GM12878 (cell line): ENCODE data around the gene SLCO3A1. TPM values are rescaled to one million over a fixed set of nuclear protein-coding genes. Genes with fewer than 3 reads are reported as not detected.

ENCODE experiments used
- ATAC-seq: fragments of 200-7000 bp; cut with Tn5 transposase; 3 replicates; pipeline ENCODE4 v1.9.1; 2020; ENCODE audit warnings: mild to moderate bottlenecking, moderate library complexity
- BruUV-seq: library from RNA; stranded (reverse); fragments of 400-500 nt; replicated peaks from 2 replicates; lab custom pipeline; 2021; lab: Mats Ljungman, UMichigan
- CTCF ChIA-PET: fragments of 300-600 bp; sonication (Branson Sonifier 250); formaldehyde crosslinking; extraction: SDS; loops from one replicate; lab custom pipeline; 2021; ENCODE audit warnings: inconsistent platforms; lab: Yijun Ruan, JAX
- POLR2A ChIA-PET: fragments of 350-600 bp; formaldehyde crosslinking; extraction: SDS; loops from one replicate; lab custom pipeline; 2021; ENCODE audit warnings: inconsistent platforms; lab: Charles Lee
- RAD21 ChIA-PET: fragments of 300-600 bp; sonication (Branson Sonifier 250); formaldehyde crosslinking; loops from one replicate; lab custom pipeline; 2023; ENCODE audit warnings: antibody characterized with exemption; ENCODE audit not compliant: unreplicated experiment; lab: Charles Lee
- SMC1A ChIA-PET: fragments of 300-600 bp; sonication (Branson Sonifier 250); formaldehyde crosslinking; loops from one replicate; lab custom pipeline; 2023; ENCODE audit not compliant: unreplicated experiment, uncharacterized antibody; lab: Charles Lee
- DNase-seq: peaks from one replicate; pipeline ENCODE4 v3.0.0-alpha.2; 2011; ENCODE audit warnings: low read depth, low spot score
- FAIRE-seq: peaks from 3 replicates; lab custom pipeline; 2011; peaks lifted over from hg19 to GRCh38; lab: Jason Lieb, UNC
- H2AFZ ChIP-seq: 2 replicates; pipeline ENCODE4 v1.6.0; 2011; ENCODE audit warnings: low read depth, low read length, control low read depth; ENCODE audit not compliant: control insufficient read depth
- H3K27ac ChIP-seq: 2 replicates; pipeline ENCODE4 v1.5.1; 2011; ENCODE audit warnings: control low read depth; ENCODE audit not compliant: control insufficient read depth, insufficient read depth
- H3K27me3 ChIP-seq, 2 experiments: replicated peaks in 1 of 2; 2 replicates each; pipeline versions ENCODE4 v1.6.0 to v1.6.1; 2011; ENCODE audit warnings: low read length in 1 of 2; ENCODE audit not compliant: control insufficient read depth in 2 of 2, insufficient read depth in 2 of 2
- H3K36me3 ChIP-seq, 2 experiments: 2 replicates each; pipeline ENCODE4 v1.5.1; 2011; ENCODE audit warnings: low read length in 1 of 2; ENCODE audit not compliant: control insufficient read depth in 2 of 2, insufficient read depth in 2 of 2
- H3K4me1 ChIP-seq: 2 replicates; pipeline ENCODE4 v1.6.1; 2011; ENCODE audit warnings: mild to moderate bottlenecking, low read length, moderate library complexity, mixed read lengths; ENCODE audit not compliant: control insufficient read depth, insufficient read depth
- H3K4me2 ChIP-seq: 2 replicates; pipeline ENCODE4 v1.6.0; 2011; ENCODE audit warnings: control low read depth; ENCODE audit not compliant: control insufficient read depth, insufficient read depth
- H3K4me3 ChIP-seq: fragments of 200-600 bp; sonication (generic); 2 replicates; pipeline ENCODE4 v1.5.1; 2016
- H3K79me2 ChIP-seq: 2 replicates; pipeline ENCODE4 v1.6.0; 2011; ENCODE audit warnings: low read length; ENCODE audit not compliant: control insufficient read depth, insufficient read depth
- H3K9ac ChIP-seq: 2 replicates; pipeline ENCODE4 v1.8.0; 2011; ENCODE audit warnings: low read length, control low read depth, mixed read lengths; ENCODE audit not compliant: control insufficient read depth, insufficient read depth
- H3K9me3 ChIP-seq: replicated peaks from 3 replicates; pipeline ENCODE4 v1.5.1; 2011; ENCODE audit warnings: mild to moderate bottlenecking, low read length; ENCODE audit not compliant: control insufficient read depth, insufficient read depth
- H4K20me1 ChIP-seq: 2 replicates; pipeline ENCODE4 v1.6.0; 2011; ENCODE audit not compliant: control insufficient read depth, insufficient read depth
- BACH1 ChIP-seq: fragments of 450-650 bp; IDR thresholded peaks from 2 replicates; pipeline ENCODE4 v1.6.1; 2017; ENCODE audit warnings: mild to moderate bottlenecking, borderline replicate concordance
- CBX3 ChIP-seq: fragments of 200-600 bp; sonication (generic); IDR thresholded peaks from 2 replicates; pipeline ENCODE4 v1.6.1; 2016; ENCODE audit warnings: low read depth, borderline replicate concordance
- CHD1 ChIP-seq: IDR thresholded peaks from 2 replicates; pipeline ENCODE4 v1.6.1; 2012; ENCODE audit warnings: low read depth, low read length, improper control_type of control experiment
- GABPA ChIP-seq: IDR thresholded peaks from 2 replicates; pipeline ENCODE4 v1.6.1; 2014; ENCODE audit warnings: antibody characterized with exemption, low read depth, mild to moderate bottlenecking, inconsistent platforms
- GATAD2B ChIP-seq: fragments of 450-650 bp; conservative IDR thresholded peaks from 2 replicates; pipeline ENCODE4 v1.6.1; 2017; ENCODE audit warnings: low read depth, mild to moderate bottlenecking, moderate library complexity
- HDAC6 ChIP-seq: fragments of 200-600 bp; sonication (generic); IDR thresholded peaks from one replicate; pipeline ENCODE4 v1.8.0; 2017; ENCODE audit warnings: antibody characterized with exemption; ENCODE audit not compliant: unreplicated experiment
- IRF4 ChIP-seq: IDR thresholded peaks from 2 replicates; pipeline ENCODE4 v1.6.1; 2011; ENCODE audit warnings: low read depth, low read length
- JUND ChIP-seq: IDR thresholded peaks from 2 replicates; pipeline ENCODE4 v1.6.1; 2012; ENCODE audit warnings: low read depth, mild to moderate bottlenecking, low read length, improper control_type of control experiment, moderate library complexity
- NFXL1 ChIP-seq: fragments of 450-650 bp; IDR thresholded peaks from 2 replicates; pipeline ENCODE4 v1.6.1; 2017; ENCODE audit warnings: antibody characterized with exemption, mild to moderate bottlenecking, borderline replicate concordance
- PML ChIP-seq: IDR thresholded peaks from 2 replicates; pipeline ENCODE4 v1.6.1; 2012; ENCODE audit warnings: low read length, inconsistent platforms
- SPI1 ChIP-seq: IDR thresholded peaks from 2 replicates; pipeline ENCODE4 v1.6.1; 2011; ENCODE audit warnings: low read depth, mild to moderate bottlenecking, low read length, moderate library complexity, borderline replicate concordance; ENCODE audit not compliant: insufficient read depth
- SUPT20H ChIP-seq: IDR thresholded peaks from 2 replicates; pipeline ENCODE4 v1.6.1; 2011; ENCODE audit warnings: low read depth, mild to moderate bottlenecking, low read length, moderate library complexity, borderline replicate concordance; ENCODE audit not compliant: control insufficient read depth
- TARDBP ChIP-seq: IDR thresholded peaks from 2 replicates; pipeline ENCODE4 v1.6.1; 2016; ENCODE audit warnings: borderline replicate concordance
- ZNF217 ChIP-seq: fragments of 450-650 bp; IDR thresholded peaks from 2 replicates; pipeline ENCODE4 v1.6.1; 2017; ENCODE audit warnings: antibody characterized with exemption, mild to moderate bottlenecking
- WGBS: methylation state at CpG from one replicate; pipeline ENCODE4 v1.1.6; 2016; ENCODE audit warnings: low lambda C conversion rate; ENCODE audit not compliant: insufficient replicate concordance, insufficient coverage; ENCODE audit errors: missing lambda C conversion rate; 5-methylcytosine and 5-hydroxymethylcytosine counted together
- in situ Hi-C: fragments of 300-500 bp; cut with MboI; formaldehyde crosslinking; loops from 9 replicates; pipeline ENCODE4 v1.14.3; 2018; ENCODE audit warnings: mixed read lengths
- intact Hi-C: fragments of 100-400 bp; cut with micrococcal nuclease; formaldehyde crosslinking; loops from one replicate; pipeline ENCODE4 v1.14.2; 2022; ENCODE audit not compliant: unreplicated experiment
- polyA plus RNA-seq, 11 experiments: library from polyadenylated mRNA; depleted of rRNA in 4 of 11; unstranded in 6 of 11; stranded (reverse) in 5 of 11; fragments of >200 nt; fragmentation: Nextera tagmentation in 4 of 11; fragmentation: Illumina TruSeq in 1 of 11; extraction: Ambion mirVana in 4 of 11; extraction: Trizol in 1 of 11; gene quantifications; 1 replicate in 1 of 11; 2 replicates in 10 of 11; pipeline versions ENCODE4 v1.2.1 to v1.2.3, GENCODE V29; 2011 to 2016; ENCODE audit warnings: inconsistent platforms in 2 of 11, missing spikeins in 2 of 11, low read depth in 1 of 11
- total RNA-seq, 4 experiments: library from RNA; depleted of rRNA in 3 of 4; stranded (reverse); fragments of >200 nt in 3 of 4; fragmentation: Illumina TruSeq in 1 of 4; extraction: Trizol in 1 of 4; gene quantifications; 2 replicates each; pipeline versions ENCODE4 v1.2.1 to v1.2.3, GENCODE V29; 2013 to 2021
- TF ChIP-seq, protein P1 (sequence below): IDR thresholded peaks from 2 replicates; pipeline ENCODE4 v1.6.1; 2012; ENCODE audit warnings: low read length, inconsistent platforms
- TF ChIP-seq, protein P2 (sequence below): fragments of 450-650 bp; conservative IDR thresholded peaks from 2 replicates; pipeline ENCODE4 v1.6.1; 2017; ENCODE audit warnings: mild to moderate bottlenecking, moderate library complexity
- TF ChIP-seq, protein P3 (sequence below): fragments of 450-650 bp; IDR thresholded peaks from 2 replicates; pipeline ENCODE4 v1.6.1; 2017; ENCODE audit warnings: mild to moderate bottlenecking

SLCO3A1 gene
- total and polyA plus RNA-seq, 10 of the 15 experiments (the other 5 are each of a cell fraction or from before 2014, with no cell fraction given) = 0.05 to 5.9 (median 0.31) TPM

DNA sequence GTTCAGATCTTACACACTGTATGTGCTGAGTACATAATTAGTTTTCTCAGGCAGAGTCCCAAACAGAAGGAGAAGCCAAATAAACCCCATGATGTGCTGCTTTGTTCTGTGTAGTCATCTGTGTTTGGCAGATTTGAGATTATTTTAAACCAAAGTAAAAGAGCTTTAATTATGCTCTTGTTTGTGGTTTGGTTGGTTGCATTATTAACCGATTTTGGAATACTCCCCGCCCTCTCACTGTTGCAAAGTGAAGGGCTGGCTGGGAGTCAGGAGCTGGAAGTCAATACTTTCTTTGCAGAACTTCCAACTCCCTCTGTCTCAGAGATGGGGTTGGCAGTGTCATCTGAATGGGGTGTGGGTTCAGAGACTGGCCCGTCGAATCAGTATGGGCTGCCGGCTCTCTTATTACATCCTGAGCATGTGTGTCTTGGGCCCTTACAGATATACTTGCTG is 34.4 kb downstream of the SLCO3A1 start (continued):
- no peak for TF ChIP-seq PML
- no peak for TF ChIP-seq CBX3

DNA sequence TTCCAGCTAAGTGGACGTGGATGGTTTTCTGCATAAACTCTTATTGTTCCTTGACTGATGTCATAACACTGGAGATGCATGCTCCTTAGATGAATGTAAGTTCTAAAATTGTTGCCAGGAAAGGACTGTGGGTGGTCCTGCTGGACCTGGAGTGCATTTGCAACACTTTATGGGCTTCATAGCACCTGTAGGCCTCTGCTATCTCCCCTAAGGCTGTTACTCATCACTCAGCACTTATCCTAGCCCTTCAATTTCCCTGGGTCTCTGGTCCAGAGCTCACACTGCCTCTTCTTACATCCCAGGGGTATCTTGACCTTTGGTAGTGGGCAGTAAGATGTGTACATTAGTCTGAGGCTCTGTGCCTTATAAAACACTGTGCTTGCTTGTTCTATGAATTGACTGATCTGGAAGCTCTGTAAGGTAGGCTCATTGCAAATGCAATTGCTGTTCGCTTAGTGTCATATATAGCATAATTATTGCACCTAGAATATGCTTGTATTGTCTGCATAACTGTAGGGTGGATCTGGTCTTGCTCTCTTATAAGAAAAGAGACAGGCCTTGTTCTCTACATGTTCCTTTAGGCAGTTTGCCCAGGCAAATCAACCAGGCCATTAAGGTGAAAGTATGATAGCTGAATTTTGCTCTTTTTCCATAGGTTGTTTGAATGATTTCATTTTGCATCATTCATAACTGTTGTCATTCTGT is 35.8 kb downstream of the SLCO3A1 start:
- POLR2A ChIA-PET = no interaction called here
- Histone ChIP-seq H2AFZ (no peak overlapping the region), H3K27ac (no peak overlapping the region), H3K36me3 (no peaks in the 10 kb centered on the region), H3K4me1 (no peaks in the 10 kb centered on the region), H3K27me3 (no peaks in the 10 kb centered on the region), H3K9ac (no peak overlapping the region), H4K20me1 (no peaks in the 10 kb centered on the region), H3K4me2 (no peak overlapping the region), H3K9me3 (no peaks in the 10 kb centered on the region), H3K4me3 (no peak overlapping the region), H3K79me2 (no peaks in the 10 kb centered on the region)
- WGBS = 25% methylated on average over 2 of the region's 2 CpGs
- in situ Hi-C loops = no loop called here
- SMC1A ChIA-PET = interaction anchor here (0.6 kb wide), 1 partner anchor 169 kb away, joined by 3 read pairs; no protein-coding TSS in a partner anchor
- intact Hi-C loops = no loop called here
- FAIRE-seq (no peak), DNase-seq (no peak), ATAC-seq (no peak)
- no TSS peak for BruUV-seq
- CTCF ChIA-PET = interaction anchor here (0.7 kb wide), 1 partner anchor 26 kb away, joined by 3 read pairs; no protein-coding TSS in a partner anchor
- RAD21 ChIA-PET = interaction anchor here (1.0 to 1.7 kb wide), 5 partner anchors 25 to 617 kb away, joined by 3 to 4 read pairs (median 3); no protein-coding TSS in a partner anchor
- TF ChIP-seq BACH1 (no peak), IRF4 (no peak), SUPT20H (no peak), CHD1 (no peak), ZNF217 (no peak), NFXL1 (no peak), TARDBP (no peak), GABPA (no peak), GATAD2B (no peak), SPI1 (no peak), JUND (no peak), HDAC6 (no peak)
- TF ChIP-seq, protein P1, sequence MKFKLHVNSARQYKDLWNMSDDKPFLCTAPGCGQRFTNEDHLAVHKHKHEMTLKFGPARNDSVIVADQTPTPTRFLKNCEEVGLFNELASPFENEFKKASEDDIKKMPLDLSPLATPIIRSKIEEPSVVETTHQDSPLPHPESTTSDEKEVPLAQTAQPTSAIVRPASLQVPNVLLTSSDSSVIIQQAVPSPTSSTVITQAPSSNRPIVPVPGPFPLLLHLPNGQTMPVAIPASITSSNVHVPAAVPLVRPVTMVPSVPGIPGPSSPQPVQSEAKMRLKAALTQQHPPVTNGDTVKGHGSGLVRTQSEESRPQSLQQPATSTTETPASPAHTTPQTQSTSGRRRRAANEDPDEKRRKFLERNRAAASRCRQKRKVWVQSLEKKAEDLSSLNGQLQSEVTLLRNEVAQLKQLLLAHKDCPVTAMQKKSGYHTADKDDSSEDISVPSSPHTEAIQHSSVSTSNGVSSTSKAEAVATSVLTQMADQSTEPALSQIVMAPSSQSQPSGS = no peak
- TF ChIP-seq, protein P2, sequence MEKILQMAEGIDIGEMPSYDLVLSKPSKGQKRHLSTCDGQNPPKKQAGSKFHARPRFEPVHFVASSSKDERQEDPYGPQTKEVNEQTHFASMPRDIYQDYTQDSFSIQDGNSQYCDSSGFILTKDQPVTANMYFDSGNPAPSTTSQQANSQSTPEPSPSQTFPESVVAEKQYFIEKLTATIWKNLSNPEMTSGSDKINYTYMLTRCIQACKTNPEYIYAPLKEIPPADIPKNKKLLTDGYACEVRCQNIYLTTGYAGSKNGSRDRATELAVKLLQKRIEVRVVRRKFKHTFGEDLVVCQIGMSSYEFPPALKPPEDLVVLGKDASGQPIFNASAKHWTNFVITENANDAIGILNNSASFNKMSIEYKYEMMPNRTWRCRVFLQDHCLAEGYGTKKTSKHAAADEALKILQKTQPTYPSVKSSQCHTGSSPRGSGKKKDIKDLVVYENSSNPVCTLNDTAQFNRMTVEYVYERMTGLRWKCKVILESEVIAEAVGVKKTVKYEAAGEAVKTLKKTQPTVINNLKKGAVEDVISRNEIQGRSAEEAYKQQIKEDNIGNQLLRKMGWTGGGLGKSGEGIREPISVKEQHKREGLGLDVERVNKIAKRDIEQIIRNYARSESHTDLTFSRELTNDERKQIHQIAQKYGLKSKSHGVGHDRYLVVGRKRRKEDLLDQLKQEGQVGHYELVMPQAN = no peak
- TF ChIP-seq, protein P3, sequence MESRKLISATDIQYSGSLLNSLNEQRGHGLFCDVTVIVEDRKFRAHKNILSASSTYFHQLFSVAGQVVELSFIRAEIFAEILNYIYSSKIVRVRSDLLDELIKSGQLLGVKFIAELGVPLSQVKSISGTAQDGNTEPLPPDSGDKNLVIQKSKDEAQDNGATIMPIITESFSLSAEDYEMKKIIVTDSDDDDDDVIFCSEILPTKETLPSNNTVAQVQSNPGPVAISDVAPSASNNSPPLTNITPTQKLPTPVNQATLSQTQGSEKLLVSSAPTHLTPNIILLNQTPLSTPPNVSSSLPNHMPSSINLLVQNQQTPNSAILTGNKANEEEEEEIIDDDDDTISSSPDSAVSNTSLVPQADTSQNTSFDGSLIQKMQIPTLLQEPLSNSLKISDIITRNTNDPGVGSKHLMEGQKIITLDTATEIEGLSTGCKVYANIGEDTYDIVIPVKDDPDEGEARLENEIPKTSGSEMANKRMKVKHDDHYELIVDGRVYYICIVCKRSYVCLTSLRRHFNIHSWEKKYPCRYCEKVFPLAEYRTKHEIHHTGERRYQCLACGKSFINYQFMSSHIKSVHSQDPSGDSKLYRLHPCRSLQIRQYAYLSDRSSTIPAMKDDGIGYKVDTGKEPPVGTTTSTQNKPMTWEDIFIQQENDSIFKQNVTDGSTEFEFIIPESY = no peak
